ENCODE data around the gene LGMN. TPM values are rescaled to one million over a fixed set of nuclear protein-coding genes. Genes with fewer than 3 reads are reported as not detected.

The LGMN gene
- total and polyA plus RNA-seq, 8 donors: 75.4 to 251 (median 97.1) TPM

GRCh38 chr14:92675421-92675820 is 73.0 kb downstream of the LGMN start:
- intact Hi-C loops (cut with DNase I): loop anchor here in 1 of 2 donors (10.0 kb wide), 1 partner anchor 91 kb away; no protein-coding TSS in a partner anchor
- no peak overlapping the region for H3K4me3 ChIP-seq
- peak in 2 of 4 donors; percentile 13 to 29 for DNase-seq
- peak overlapping the region in 1 of 2 donors; percentile 70 for H3K27ac ChIP-seq
- no peaks in the 10 kb centered on the region for H3K9me3 ChIP-seq
- H3K36me3 ChIP-seq: peaks cover 0 to 84% of the 10 kb centered on the region in 2 donors
- ATAC-seq: no peak
- TF ChIP-seq CTCF (IDR thresholded peaks at IDR 0.05): no peak
- H3K27me3 ChIP-seq: no peaks in the 10 kb centered on the region
- H3K4me1 ChIP-seq: peaks cover 0 to 36% of the 10 kb centered on the region in 2 donors

- H3K27ac ChIP-seq: no peak overlapping the region
- intact Hi-C loops (cut with DNase I): loop anchor here in 1 of 2 donors (10.0 kb wide), 1 partner anchor 89 kb away; no protein-coding TSS in a partner anchor
- no peak overlapping the region for H3K4me3 ChIP-seq
Observed at GRCh38 chr14:92673601-92674150, 74.8 kb downstream of the LGMN start.

GRCh38 chr14:92670643-92671366 is 77.6 kb downstream of the LGMN start:
- Histone ChIP-seq H3K9me3 (no peaks in the 10 kb centered on the region), H3K27ac (peak overlapping the region in 1 of 2 donors; percentile 51), H3K36me3 (peaks cover 0 to 72% of the 10 kb centered on the region in 2 donors), H3K4me3 (no peak overlapping the region), H3K27me3 (no peaks in the 10 kb centered on the region), H3K4me1 (peaks cover 0 to 50% of the 10 kb centered on the region in 2 donors)
- no peak for TF ChIP-seq CTCF (IDR thresholded peaks at IDR 0.05)
- DNase-seq (no peak), ATAC-seq (no peak)
- intact Hi-C loops (cut with DNase I): loop anchor here in 1 of 2 donors (10.0 kb wide), 1 partner anchor 86 kb away; no protein-coding TSS in a partner anchor

More at GRCh38 chr14:92673601-92674150, 74.8 kb downstream of the LGMN start:
- no peak for TF ChIP-seq CTCF (IDR thresholded peaks at IDR 0.05)
- Histone ChIP-seq H3K4me1 (peaks cover 0 to 53% of the 10 kb centered on the region in 2 donors), H3K9me3 (no peaks in the 10 kb centered on the region), H3K27me3 (no peaks in the 10 kb centered on the region), H3K36me3 (peaks cover 0 to 72% of the 10 kb centered on the region in 2 donors)
- peak in 2 of 4 donors; percentile 7 to 33 for DNase-seq
- ATAC-seq: no peak

GRCh38 chr14:92670160-92670559 is 78.3 kb downstream of the LGMN start:
- intact Hi-C loops (cut with DNase I): loop anchor here in 1 of 2 donors (10.0 kb wide), 1 partner anchor 85 kb away; no protein-coding TSS in a partner anchor
- Histone ChIP-seq H3K27ac (peak overlapping the region in 1 of 2 donors; percentile 51), H3K9me3 (no peaks in the 10 kb centered on the region), H3K36me3 (peaks cover 0 to 66% of the 10 kb centered on the region in 2 donors), H3K4me1 (peaks cover 0 to 48% of the 10 kb centered on the region in 2 donors), H3K4me3 (no peak overlapping the region), H3K27me3 (no peaks in the 10 kb centered on the region)
- no peak for TF ChIP-seq CTCF (IDR thresholded peaks at IDR 0.05)
- ATAC-seq (no peak), DNase-seq (peak in 2 of 4 donors; percentile 51 to 74)
